H1 (cell line): ENCODE data around the gene MARCHF3. TPM values are rescaled to one million over a fixed set of nuclear protein-coding genes. Genes with fewer than 3 reads are reported as not detected.

ENCODE experiments used
- POLR2AphosphoS5 ChIP-seq: IDR thresholded peaks from 2 replicates; pipeline ENCODE4 v1.6.1; 2011; ENCODE audit warnings: low read depth, low read length
- polyA plus RNA-seq, 7 experiments: library from polyadenylated mRNA; depleted of rRNA in 3 of 7; stranded (reverse) in 5 of 7; unstranded in 2 of 7; fragments of >200 nt in 5 of 7; fragments of 200-250 nt in 2 of 7; gene quantifications; 1 replicate in 5 of 7; 2 replicates in 1 of 7; 4 replicates in 1 of 7; pipeline versions ENCODE4 v1.2.1 to v1.2.3, GENCODE V29; 2011 to 2013; ENCODE audit warnings: missing spikeins in 2 of 7, mixed read lengths in 2 of 7
- total RNA-seq: library from RNA; stranded (reverse); fragmentation: NEBNext Ultra II Directional; extraction: Animal tissue kit (Norgen Biotek cat#: 25700); gene quantifications from 2 replicates; pipeline ENCODE4 v1.2.1, GENCODE V29; 2021
- TF ChIP-seq, protein P1 (sequence below): fragments of 300-600 bp; sonication (generic); IDR thresholded peaks from 2 replicates; pipeline ENCODE4 v1.7.1; 2012; ENCODE audit warnings: low read length, moderate library complexity, mild to moderate bottlenecking, inconsistent platforms; ENCODE audit not compliant: insufficient replicate concordance

MARCHF3 gene
- total and polyA plus RNA-seq, 2 of the 8 experiments (the other 6 are each of a cell fraction or from before 2014, with no cell fraction given), result 12.0 to 16.9 TPM

DNA sequence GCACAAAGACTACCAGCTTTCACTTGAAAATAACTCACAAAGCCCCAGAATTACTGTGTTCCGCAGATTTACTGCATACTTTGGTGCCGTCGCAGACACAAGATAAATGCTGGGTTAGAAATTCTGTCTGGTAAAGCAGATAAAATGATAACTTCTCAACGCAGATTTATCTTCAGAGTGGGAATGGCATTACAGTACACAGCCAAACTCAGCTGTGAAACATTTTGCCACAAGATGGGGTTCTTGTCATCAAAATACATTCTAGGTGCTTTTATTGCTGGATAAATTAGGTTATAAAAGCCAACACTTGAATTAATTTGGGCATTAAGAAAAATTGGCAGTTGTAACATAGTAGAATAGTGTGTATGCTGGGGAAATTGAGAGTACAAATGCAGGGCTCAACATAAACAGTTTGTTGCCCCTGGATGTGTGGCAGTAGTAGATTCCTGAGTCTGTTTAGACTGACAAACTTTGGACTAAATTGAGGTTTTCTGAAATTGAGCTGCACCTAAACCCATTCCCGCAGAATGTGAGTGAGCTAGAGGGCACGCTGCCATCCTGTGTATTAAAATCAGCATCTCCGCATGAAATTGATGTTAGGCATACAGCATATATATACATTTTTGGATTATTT, 192.3 kb downstream of the MARCHF3 start (continued):
- TF ChIP-seq, protein P1, sequence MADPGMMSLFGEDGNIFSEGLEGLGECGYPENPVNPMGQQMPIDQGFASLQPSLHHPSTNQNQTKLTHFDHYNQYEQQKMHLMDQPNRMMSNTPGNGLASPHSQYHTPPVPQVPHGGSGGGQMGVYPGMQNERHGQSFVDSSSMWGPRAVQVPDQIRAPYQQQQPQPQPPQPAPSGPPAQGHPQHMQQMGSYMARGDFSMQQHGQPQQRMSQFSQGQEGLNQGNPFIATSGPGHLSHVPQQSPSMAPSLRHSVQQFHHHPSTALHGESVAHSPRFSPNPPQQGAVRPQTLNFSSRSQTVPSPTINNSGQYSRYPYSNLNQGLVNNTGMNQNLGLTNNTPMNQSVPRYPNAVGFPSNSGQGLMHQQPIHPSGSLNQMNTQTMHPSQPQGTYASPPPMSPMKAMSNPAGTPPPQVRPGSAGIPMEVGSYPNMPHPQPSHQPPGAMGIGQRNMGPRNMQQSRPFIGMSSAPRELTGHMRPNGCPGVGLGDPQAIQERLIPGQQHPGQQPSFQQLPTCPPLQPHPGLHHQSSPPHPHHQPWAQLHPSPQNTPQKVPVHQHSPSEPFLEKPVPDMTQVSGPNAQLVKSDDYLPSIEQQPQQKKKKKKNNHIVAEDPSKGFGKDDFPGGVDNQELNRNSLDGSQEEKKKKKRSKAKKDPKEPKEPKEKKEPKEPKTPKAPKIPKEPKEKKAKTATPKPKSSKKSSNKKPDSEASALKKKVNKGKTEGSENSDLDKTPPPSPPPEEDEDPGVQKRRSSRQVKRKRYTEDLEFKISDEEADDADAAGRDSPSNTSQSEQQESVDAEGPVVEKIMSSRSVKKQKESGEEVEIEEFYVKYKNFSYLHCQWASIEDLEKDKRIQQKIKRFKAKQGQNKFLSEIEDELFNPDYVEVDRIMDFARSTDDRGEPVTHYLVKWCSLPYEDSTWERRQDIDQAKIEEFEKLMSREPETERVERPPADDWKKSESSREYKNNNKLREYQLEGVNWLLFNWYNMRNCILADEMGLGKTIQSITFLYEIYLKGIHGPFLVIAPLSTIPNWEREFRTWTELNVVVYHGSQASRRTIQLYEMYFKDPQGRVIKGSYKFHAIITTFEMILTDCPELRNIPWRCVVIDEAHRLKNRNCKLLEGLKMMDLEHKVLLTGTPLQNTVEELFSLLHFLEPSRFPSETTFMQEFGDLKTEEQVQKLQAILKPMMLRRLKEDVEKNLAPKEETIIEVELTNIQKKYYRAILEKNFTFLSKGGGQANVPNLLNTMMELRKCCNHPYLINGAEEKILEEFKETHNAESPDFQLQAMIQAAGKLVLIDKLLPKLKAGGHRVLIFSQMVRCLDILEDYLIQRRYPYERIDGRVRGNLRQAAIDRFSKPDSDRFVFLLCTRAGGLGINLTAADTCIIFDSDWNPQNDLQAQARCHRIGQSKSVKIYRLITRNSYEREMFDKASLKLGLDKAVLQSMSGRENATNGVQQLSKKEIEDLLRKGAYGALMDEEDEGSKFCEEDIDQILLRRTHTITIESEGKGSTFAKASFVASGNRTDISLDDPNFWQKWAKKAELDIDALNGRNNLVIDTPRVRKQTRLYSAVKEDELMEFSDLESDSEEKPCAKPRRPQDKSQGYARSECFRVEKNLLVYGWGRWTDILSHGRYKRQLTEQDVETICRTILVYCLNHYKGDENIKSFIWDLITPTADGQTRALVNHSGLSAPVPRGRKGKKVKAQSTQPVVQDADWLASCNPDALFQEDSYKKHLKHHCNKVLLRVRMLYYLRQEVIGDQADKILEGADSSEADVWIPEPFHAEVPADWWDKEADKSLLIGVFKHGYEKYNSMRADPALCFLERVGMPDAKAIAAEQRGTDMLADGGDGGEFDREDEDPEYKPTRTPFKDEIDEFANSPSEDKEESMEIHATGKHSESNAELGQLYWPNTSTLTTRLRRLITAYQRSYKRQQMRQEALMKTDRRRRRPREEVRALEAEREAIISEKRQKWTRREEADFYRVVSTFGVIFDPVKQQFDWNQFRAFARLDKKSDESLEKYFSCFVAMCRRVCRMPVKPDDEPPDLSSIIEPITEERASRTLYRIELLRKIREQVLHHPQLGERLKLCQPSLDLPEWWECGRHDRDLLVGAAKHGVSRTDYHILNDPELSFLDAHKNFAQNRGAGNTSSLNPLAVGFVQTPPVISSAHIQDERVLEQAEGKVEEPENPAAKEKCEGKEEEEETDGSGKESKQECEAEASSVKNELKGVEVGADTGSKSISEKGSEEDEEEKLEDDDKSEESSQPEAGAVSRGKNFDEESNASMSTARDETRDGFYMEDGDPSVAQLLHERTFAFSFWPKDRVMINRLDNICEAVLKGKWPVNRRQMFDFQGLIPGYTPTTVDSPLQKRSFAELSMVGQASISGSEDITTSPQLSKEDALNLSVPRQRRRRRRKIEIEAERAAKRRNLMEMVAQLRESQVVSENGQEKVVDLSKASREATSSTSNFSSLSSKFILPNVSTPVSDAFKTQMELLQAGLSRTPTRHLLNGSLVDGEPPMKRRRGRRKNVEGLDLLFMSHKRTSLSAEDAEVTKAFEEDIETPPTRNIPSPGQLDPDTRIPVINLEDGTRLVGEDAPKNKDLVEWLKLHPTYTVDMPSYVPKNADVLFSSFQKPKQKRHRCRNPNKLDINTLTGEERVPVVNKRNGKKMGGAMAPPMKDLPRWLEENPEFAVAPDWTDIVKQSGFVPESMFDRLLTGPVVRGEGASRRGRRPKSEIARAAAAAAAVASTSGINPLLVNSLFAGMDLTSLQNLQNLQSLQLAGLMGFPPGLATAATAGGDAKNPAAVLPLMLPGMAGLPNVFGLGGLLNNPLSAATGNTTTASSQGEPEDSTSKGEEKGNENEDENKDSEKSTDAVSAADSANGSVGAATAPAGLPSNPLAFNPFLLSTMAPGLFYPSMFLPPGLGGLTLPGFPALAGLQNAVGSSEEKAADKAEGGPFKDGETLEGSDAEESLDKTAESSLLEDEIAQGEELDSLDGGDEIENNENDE, result no peak
- TF ChIP-seq POLR2AphosphoS5, result peak; percentile 66
